ENCODE measurements around the gene NAPSA.

DNA sequence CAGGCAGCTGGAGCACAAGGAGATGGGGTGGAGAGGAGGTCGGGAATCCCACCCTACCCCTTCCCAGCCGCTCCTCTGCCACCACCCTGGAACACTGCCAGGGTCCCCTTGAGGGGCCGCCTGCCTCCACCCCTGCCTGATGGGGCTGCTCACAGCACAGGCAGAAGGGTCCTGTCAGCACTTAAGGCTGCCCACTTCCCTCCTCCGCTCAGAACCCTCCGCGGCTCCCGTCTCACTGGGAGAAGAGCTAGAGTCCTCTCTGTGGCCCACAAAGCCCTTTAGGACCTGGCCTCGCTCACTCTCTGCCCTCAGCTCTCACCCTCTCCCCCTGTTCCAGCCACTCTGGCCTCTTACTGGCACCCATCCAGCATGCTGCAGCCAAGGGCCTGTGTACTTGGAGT, 15.3 kb upstream of the NAPSA start:
- TF ChIP-seq EZH2phosphoT487 (IDR thresholded peaks at IDR 0.05; ENCODE audit: borderline replicate concordance, low read length): no peak
- TF ChIP-seq, protein P1, sequence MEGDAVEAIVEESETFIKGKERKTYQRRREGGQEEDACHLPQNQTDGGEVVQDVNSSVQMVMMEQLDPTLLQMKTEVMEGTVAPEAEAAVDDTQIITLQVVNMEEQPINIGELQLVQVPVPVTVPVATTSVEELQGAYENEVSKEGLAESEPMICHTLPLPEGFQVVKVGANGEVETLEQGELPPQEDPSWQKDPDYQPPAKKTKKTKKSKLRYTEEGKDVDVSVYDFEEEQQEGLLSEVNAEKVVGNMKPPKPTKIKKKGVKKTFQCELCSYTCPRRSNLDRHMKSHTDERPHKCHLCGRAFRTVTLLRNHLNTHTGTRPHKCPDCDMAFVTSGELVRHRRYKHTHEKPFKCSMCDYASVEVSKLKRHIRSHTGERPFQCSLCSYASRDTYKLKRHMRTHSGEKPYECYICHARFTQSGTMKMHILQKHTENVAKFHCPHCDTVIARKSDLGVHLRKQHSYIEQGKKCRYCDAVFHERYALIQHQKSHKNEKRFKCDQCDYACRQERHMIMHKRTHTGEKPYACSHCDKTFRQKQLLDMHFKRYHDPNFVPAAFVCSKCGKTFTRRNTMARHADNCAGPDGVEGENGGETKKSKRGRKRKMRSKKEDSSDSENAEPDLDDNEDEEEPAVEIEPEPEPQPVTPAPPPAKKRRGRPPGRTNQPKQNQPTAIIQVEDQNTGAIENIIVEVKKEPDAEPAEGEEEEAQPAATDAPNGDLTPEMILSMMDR (IDR thresholded peaks at IDR 0.05; ENCODE audit: low read depth, low read length, poor library complexity, severe bottlenecking): no peak

Data from DOHH2 (cell line).